HepG2 (cell line): Measurements from ENCODE around the gene RGS11.

Experiments used
- EEA1 ChIP-seq: sonication (generic); formaldehyde crosslinking; IDR thresholded peaks from 2 replicates; pipeline ENCODE4 v1.5.1; 2020; ENCODE audit warnings: mild to moderate bottlenecking, missing genetic modification reagents, borderline replicate concordance
- MEIS1 ChIP-seq: sonication (generic); formaldehyde crosslinking; IDR thresholded peaks from 2 replicates; pipeline ENCODE4 v1.9.0; 2021; ENCODE audit warnings: mild to moderate bottlenecking, missing genetic modification reagents, moderate library complexity, borderline replicate concordance
- NFYB ChIP-seq: sonication (generic); formaldehyde crosslinking; IDR thresholded peaks from 2 replicates; pipeline ENCODE4 v1.4.0; 2020; ENCODE audit warnings: missing genetic modification reagents
- ZFP41 ChIP-seq: sonication (generic); formaldehyde crosslinking; IDR thresholded peaks from 2 replicates; pipeline ENCODE4 v1.4.0; 2020; ENCODE audit warnings: mild to moderate bottlenecking, missing genetic modification reagents, borderline replicate concordance
- ZNF816 ChIP-seq: sonication (generic); formaldehyde crosslinking; IDR thresholded peaks from 2 replicates; pipeline ENCODE4 v1.8.0; 2022; ENCODE audit warnings: missing genetic modification reagents, mild to moderate bottlenecking, borderline replicate concordance
- ZSCAN20 ChIP-seq: sonication (generic); formaldehyde crosslinking; IDR thresholded peaks from 2 replicates; pipeline ENCODE4 v1.4.0; 2020; ENCODE audit warnings: missing genetic modification reagents, mild to moderate bottlenecking, borderline replicate concordance
- TF ChIP-seq, protein P1 (sequence below): sonication (generic); formaldehyde crosslinking; IDR thresholded peaks from 2 replicates; pipeline ENCODE4 v1.4.0; 2020; ENCODE audit warnings: low read depth, mild to moderate bottlenecking, missing genetic modification reagents
- TF ChIP-seq, protein P2 (sequence below): IDR thresholded peaks from 2 replicates; pipeline ENCODE4 v1.6.1; 2018; ENCODE audit warnings: missing genetic modification reagents

DNA sequence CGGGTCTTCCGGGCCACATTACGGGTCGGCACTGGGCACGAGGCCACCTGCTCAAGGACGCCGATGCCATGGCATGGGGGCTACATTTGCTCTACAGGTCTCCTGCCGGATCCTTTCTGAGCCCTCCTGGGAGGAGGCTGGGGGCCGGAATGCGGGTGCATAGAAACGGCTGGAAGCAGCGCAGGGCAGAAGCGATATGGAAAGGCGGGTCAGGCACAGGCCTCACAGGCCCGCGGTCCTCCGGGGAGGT lies 48.4 kb upstream of the RGS11 start:
- TF ChIP-seq, protein P1, sequence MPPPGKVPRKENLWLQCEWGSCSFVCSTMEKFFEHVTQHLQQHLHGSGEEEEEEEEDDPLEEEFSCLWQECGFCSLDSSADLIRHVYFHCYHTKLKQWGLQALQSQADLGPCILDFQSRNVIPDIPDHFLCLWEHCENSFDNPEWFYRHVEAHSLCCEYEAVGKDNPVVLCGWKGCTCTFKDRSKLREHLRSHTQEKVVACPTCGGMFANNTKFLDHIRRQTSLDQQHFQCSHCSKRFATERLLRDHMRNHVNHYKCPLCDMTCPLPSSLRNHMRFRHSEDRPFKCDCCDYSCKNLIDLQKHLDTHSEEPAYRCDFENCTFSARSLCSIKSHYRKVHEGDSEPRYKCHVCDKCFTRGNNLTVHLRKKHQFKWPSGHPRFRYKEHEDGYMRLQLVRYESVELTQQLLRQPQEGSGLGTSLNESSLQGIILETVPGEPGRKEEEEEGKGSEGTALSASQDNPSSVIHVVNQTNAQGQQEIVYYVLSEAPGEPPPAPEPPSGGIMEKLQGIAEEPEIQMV (CRISPR knock-in tag) = no peak
- TF ChIP-seq NFYB (CRISPR knock-in tag) (no peak), ZSCAN20 (CRISPR knock-in tag) (no peak), MEIS1 (CRISPR knock-in tag) (no peak), ZFP41 (CRISPR knock-in tag) (no peak), ZNF816 (CRISPR knock-in tag) (no peak), EEA1 (no peak)
- TF ChIP-seq, protein P2, sequence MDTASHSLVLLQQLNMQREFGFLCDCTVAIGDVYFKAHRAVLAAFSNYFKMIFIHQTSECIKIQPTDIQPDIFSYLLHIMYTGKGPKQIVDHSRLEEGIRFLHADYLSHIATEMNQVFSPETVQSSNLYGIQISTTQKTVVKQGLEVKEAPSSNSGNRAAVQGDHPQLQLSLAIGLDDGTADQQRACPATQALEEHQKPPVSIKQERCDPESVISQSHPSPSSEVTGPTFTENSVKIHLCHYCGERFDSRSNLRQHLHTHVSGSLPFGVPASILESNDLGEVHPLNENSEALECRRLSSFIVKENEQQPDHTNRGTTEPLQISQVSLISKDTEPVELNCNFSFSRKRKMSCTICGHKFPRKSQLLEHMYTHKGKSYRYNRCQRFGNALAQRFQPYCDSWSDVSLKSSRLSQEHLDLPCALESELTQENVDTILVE (CRISPR knock-in tag) = no peak
